ENCODE data around the gene RAD23B.

- TF ChIP-seq CTCF (IDR thresholded peaks at IDR 0.05) (no peak), POLR2A (IDR thresholded peaks at IDR 0.05) (no peak)
Observed at GRCh38 chr9:107337676-107338590, 54.9 kb downstream of the RAD23B start.

All from tibial nerve (tissue), 3 donors.